Osteoblast (primary cell): ENCODE data around the gene EN2. TPM values are rescaled to one million over a fixed set of nuclear protein-coding genes. Genes with fewer than 3 reads are reported as not detected.

ENCODE experiments used
- DNase-seq: peaks from one replicate; pipeline ENCODE4 v3.0.0; 2011; ENCODE audit warnings: low spot score, mixed read lengths; ENCODE audit not compliant: insufficient read length; ENCODE audit errors: missing footprints
- H2AFZ ChIP-seq: 2 replicates; pipeline ENCODE4 v1.6.0; 2011; ENCODE audit warnings: mild to moderate bottlenecking, low read length
- H3K27ac ChIP-seq: 2 replicates; pipeline ENCODE4 v1.5.1; 2011; ENCODE audit warnings: mild to moderate bottlenecking, low read depth, low read length, moderate library complexity
- H3K27me3 ChIP-seq: 2 replicates; pipeline ENCODE4 v1.6.0; 2012; ENCODE audit warnings: mild to moderate bottlenecking, control low read depth, inconsistent platforms, low read length, moderate library complexity; ENCODE audit not compliant: insufficient read depth
- H3K36me3 ChIP-seq: 2 replicates; pipeline ENCODE4 v1.5.1; 2011; ENCODE audit warnings: mild to moderate bottlenecking, low read length, control low read depth, moderate library complexity; ENCODE audit not compliant: insufficient read depth
- H3K4me1 ChIP-seq: 2 replicates; pipeline ENCODE4 v1.5.1; 2011; ENCODE audit warnings: mild to moderate bottlenecking, low read length, control low read depth, moderate library complexity; ENCODE audit not compliant: insufficient read depth
- H3K4me2 ChIP-seq: 2 replicates; pipeline ENCODE4 v1.6.0; 2011; ENCODE audit warnings: mild to moderate bottlenecking, low read length; ENCODE audit not compliant: insufficient read depth
- H3K4me3 ChIP-seq: fragments of 200-600 bp; sonication (generic); 3 replicates; pipeline ENCODE4 v1.5.1; 2012; ENCODE audit warnings: mild to moderate bottlenecking, low read length, inconsistent platforms; ENCODE audit not compliant: insufficient read depth
- H3K79me2 ChIP-seq: 2 replicates; pipeline ENCODE4 v1.6.0; 2012; ENCODE audit warnings: mild to moderate bottlenecking, low read length, control low read depth, inconsistent platforms; ENCODE audit not compliant: insufficient read depth
- H3K9me3 ChIP-seq: 2 replicates; pipeline ENCODE4 v1.5.1; 2011; ENCODE audit warnings: low read depth, low read length, control low read depth
- H4K20me1 ChIP-seq: 2 replicates; pipeline ENCODE4 v1.6.0; 2012; ENCODE audit warnings: mild to moderate bottlenecking, low read length, control low read depth; ENCODE audit not compliant: insufficient read depth
- CTCF ChIP-seq: IDR thresholded peaks from 2 replicates; pipeline ENCODE4 v1.5.1; 2011; ENCODE audit warnings: mild to moderate bottlenecking, low read depth, low read length, moderate library complexity; ENCODE audit errors: extremely low read depth
- total RNA-seq: library from RNA; depleted of rRNA; stranded (reverse); fragments of >200 nt; gene quantifications from 2 replicates; pipeline ENCODE4 v1.2.3, GENCODE V29; 2012

Gene EN2
- total RNA-seq, 1 donor, result under 0.01 TPM

- no peak overlapping the region for H2AFZ ChIP-seq
- H3K27ac ChIP-seq, result no peak overlapping the region
- no peaks in the 10 kb centered on the region for H3K79me2 ChIP-seq
- no peak for DNase-seq
- H3K27me3 ChIP-seq, result peaks cover 10% of the 10 kb centered on the region
- no peaks in the 10 kb centered on the region for H3K36me3 ChIP-seq
- no peaks in the 10 kb centered on the region for H4K20me1 ChIP-seq
- no peaks in the 10 kb centered on the region for H3K9me3 ChIP-seq
- H3K4me3 ChIP-seq, result no peak overlapping the region
- H3K4me2 ChIP-seq, result no peak overlapping the region
- H3K4me1 ChIP-seq, result no peaks in the 10 kb centered on the region
- no peak for TF ChIP-seq CTCF
These were observed 38.5 kb downstream of the EN2 start for GRCh38 chr7:155496267-155497005.

GRCh38 chr7:155497149-155497901 lies 39.4 kb downstream of the EN2 start:
- H3K27me3 ChIP-seq, result peaks cover 10% of the 10 kb centered on the region

GRCh38 chr7:155505422-155505793 lies 47.5 kb downstream of the EN2 start:
- no peak for TF ChIP-seq CTCF
- Histone ChIP-seq H3K27ac (no peak overlapping the region), H3K4me1 (no peaks in the 10 kb centered on the region), H3K4me2 (no peak overlapping the region), H3K27me3 (peaks cover 53% of the 10 kb centered on the region), H3K36me3 (no peaks in the 10 kb centered on the region), H2AFZ (no peak overlapping the region), H4K20me1 (no peaks in the 10 kb centered on the region), H3K9me3 (no peaks in the 10 kb centered on the region), H3K79me2 (no peaks in the 10 kb centered on the region), H3K4me3 (no peak overlapping the region)
- no peak for DNase-seq

More at GRCh38 chr7:155497149-155497901, 39.4 kb downstream of the EN2 start:
- Histone ChIP-seq H2AFZ (no peak overlapping the region), H3K36me3 (no peaks in the 10 kb centered on the region), H4K20me1 (no peaks in the 10 kb centered on the region), H3K79me2 (no peaks in the 10 kb centered on the region), H3K9me3 (no peaks in the 10 kb centered on the region), H3K4me1 (no peaks in the 10 kb centered on the region), H3K4me3 (no peak overlapping the region), H3K4me2 (no peak overlapping the region), H3K27ac (no peak overlapping the region)
- TF ChIP-seq CTCF, result no peak
- DNase-seq, result no peak

GRCh38 chr7:155506854-155507337 lies 49.0 kb downstream of the EN2 start:
- no peak for TF ChIP-seq CTCF
- Histone ChIP-seq H3K27me3 (peaks cover 65% of the 10 kb centered on the region), H3K4me2 (no peak overlapping the region)

More at GRCh38 chr7:155506854-155507337, 49.0 kb downstream of the EN2 start:
- Histone ChIP-seq H3K27ac (no peak overlapping the region), H3K4me1 (no peaks in the 10 kb centered on the region), H4K20me1 (no peaks in the 10 kb centered on the region), H3K9me3 (no peaks in the 10 kb centered on the region), H3K36me3 (no peaks in the 10 kb centered on the region), H2AFZ (no peak overlapping the region), H3K79me2 (no peaks in the 10 kb centered on the region), H3K4me3 (no peak overlapping the region)
- DNase-seq, result no peak
